D721Med (cell line): ENCODE measurements around the gene S1PR1.

Experiments
- DNase-seq: peaks from one replicate; pipeline ENCODE4 v3.0.0; 2011; ENCODE audit warnings: low spot score; ENCODE audit not compliant: insufficient read length
- FAIRE-seq: peaks from 2 replicates; lab custom pipeline; 2011; peaks lifted over from hg19 to GRCh38; lab: Jason Lieb, UNC
- CTCF ChIP-seq: IDR thresholded peaks from 2 replicates; pipeline ENCODE4 v1.5.1; 2012; ENCODE audit warnings: mild to moderate bottlenecking, control low read depth; ENCODE audit not compliant: insufficient read depth; ENCODE audit errors: missing control alignments

S1PR1 gene

GRCh38 chr1:101250656-101251272 is 13.9 kb downstream of the S1PR1 start:
- FAIRE-seq (no peak), DNase-seq (no peak)
- TF ChIP-seq CTCF = no peak

- no peak for TF ChIP-seq CTCF
- FAIRE-seq = no peak
- DNase-seq = no peak
Observed at GRCh38 chr1:101251504-101251903, 14.7 kb downstream of the S1PR1 start.

- TF ChIP-seq CTCF = no peak
- FAIRE-seq = no peak
- no peak for DNase-seq
Observed at GRCh38 chr1:101253976-101254674, 17.3 kb downstream of the S1PR1 start.

GRCh38 chr1:101257500-101258325 is 20.9 kb downstream of the S1PR1 start:
- FAIRE-seq = no peak
- no peak for DNase-seq
- no peak for TF ChIP-seq CTCF

GRCh38 chr1:101259744-101260148 is 22.9 kb downstream of the S1PR1 start:
- DNase-seq = no peak
- no peak for TF ChIP-seq CTCF
- FAIRE-seq = no peak

GRCh38 chr1:101260556-101261350 is 23.9 kb downstream of the S1PR1 start:
- TF ChIP-seq CTCF = no peak
- DNase-seq = no peak
- FAIRE-seq = no peak
